GM18907 (cell line): Measurements from ENCODE around the gene SERINC2.

ENCODE experiments used
- ATAC-seq: cut with Tn5 transposase; IDR thresholded peaks from one replicate; pipeline ENCODE4 v1.9.1; 2021; ENCODE audit warnings: mild to moderate bottlenecking, moderate library complexity; ENCODE audit not compliant: unreplicated experiment

The SERINC2 gene

DNA sequence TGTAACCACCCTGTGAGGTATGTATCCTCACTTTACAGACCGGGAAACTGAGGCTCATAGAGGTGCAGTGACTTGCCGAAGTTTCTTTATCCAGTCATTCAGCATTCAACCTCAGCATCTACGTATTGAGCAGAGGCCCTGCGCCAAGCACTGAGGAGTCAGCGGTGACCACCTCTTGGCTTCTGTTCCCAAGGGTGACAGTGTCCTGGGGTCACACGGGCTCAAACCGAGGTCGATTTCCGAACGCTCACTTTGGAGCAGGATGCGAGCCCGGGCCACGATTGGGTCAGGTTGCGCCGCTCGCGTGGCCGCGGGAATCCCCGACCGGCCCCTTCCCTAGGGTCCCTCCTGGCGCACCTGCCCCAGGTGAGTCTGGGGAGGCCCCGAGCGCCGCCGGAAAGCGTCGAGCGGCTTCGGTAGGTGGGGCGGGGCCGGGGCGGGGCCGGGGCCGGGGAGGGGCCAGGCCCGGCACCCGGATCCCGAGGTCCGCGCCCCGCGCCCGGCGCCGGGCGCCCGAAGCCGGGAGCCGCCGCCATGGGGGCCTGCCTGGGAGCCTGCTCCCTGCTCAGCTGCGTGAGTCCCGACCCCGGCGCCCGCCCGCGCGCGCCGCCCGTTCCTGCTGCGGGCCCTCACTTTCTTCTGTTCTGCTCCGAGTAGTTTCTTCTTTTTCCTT is at the start of gene SERINC2:
SERINC2 (plus strand) TSS at position 482 of the 673 bp plus-strand sequence; CDS start at position 535, 53 bp downstream.
- peak; percentile 60 for ATAC-seq

DNA sequence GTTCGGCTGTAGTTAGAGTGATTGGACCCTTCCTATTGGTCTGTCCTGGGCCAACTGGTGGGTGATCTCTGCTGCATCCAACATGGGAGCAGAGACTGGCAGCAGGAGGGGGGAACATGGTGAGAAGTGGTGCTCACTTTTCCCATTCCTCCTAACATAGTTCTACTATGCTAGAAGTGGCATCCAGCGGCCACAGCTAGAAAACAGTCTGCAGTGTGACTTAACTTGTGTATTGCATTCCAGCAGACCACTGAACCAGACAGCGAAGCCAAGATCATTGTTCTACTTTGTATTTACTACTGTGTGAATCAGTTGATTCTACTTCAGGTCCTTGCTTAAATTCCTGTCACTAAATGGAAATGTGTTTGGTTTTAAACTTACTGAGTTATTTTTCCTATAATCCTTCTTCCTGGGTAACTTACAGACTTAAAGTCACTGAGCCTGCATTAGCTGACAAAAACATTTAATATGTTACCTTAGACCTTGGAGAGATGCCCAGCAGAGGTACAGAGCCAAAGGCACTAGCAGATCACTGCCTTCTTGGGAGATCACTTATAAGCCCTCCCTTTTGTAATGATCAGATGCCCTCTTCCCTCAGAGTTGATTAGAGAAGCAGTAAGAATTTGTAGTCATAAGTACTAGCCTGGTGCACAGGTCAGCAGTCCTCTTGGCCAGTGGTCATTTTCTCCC is 48.3 kb upstream of the SERINC2 start:
- ATAC-seq = no peak

DNA sequence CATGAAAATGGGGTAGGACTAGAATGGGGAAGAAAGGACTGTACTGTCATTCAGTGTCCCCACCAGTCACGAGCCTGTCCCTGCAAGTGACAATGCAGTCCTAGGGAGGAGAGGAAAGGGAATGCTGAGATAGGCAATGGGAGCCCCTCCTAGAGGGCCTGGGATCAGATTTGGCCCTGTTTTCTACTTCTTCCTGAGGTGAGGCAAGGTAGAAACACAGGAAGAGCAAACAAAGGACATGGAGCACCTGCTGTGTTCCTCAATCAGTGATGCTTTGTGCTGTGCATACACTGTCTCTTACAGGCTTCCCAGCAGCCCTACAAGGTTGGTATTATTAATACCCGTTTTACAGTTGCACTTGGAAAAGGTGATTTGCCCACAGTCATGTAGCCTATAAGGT is 46.2 kb upstream of the SERINC2 start:
- ATAC-seq = no peak

DNA sequence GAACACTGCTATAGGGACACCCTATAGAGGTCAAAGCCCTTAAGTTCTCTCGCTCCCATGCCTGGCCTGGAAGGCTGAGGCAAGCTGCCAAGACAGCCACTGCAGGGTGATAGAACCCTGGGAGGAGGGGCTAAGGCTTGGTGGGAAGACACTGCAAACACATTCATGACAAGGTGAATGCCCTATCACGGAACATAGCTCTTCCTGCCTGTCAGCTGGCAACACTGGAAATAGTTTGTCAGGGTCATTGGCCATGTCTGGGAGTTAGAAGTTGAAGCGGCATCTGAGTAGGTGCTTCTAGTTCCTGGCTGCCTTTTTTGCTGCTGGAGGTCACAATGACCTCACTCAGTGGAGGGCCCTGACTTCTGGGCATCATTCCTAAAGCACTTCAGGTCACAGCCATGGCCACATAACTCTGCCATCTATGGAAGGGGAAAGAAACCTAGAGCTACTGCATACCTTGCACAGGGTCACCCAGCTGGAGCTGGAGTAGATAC is 44.4 kb upstream of the SERINC2 start:
- ATAC-seq = no peak

DNA sequence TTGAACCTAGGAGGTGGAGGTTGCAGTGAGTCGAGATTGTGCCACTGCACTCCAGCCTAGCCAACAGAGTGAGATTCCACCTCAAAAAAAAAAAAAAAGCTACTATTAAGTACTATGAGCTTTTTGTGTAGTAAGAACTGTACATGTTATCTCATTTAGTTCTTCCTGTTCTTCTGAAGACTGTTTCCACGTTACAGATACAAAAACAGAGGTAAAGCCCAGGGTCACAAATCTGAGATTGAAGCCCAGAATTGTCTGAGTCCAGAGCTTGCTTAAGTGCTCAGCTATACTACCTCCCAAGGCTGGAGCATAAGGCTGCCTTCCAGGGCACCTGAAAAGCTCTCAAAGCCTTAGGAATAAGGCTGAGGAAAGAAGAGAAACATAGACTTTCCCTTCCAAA is 43.0 kb upstream of the SERINC2 start:
- ATAC-seq = no peak

DNA sequence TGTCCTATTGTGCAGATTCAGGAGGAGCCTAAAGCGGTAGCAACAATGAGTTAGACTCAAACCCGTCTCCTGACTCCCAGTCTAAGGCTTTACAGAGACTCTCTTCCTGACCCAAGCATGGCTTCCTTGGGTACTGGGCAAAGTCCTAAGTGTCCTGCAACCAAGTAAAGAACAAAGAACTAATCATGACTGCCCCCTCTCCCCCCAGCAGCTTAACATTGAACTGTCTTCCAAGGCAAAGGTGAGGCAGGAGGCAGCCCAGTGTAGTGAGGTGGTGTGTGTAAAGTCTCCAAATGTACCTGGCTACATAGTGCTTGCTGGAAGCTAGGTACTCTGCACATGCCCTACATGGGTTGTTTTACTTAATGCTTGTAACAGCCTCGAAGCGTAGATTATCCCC is 42.4 kb upstream of the SERINC2 start:
- ATAC-seq = no peak

DNA sequence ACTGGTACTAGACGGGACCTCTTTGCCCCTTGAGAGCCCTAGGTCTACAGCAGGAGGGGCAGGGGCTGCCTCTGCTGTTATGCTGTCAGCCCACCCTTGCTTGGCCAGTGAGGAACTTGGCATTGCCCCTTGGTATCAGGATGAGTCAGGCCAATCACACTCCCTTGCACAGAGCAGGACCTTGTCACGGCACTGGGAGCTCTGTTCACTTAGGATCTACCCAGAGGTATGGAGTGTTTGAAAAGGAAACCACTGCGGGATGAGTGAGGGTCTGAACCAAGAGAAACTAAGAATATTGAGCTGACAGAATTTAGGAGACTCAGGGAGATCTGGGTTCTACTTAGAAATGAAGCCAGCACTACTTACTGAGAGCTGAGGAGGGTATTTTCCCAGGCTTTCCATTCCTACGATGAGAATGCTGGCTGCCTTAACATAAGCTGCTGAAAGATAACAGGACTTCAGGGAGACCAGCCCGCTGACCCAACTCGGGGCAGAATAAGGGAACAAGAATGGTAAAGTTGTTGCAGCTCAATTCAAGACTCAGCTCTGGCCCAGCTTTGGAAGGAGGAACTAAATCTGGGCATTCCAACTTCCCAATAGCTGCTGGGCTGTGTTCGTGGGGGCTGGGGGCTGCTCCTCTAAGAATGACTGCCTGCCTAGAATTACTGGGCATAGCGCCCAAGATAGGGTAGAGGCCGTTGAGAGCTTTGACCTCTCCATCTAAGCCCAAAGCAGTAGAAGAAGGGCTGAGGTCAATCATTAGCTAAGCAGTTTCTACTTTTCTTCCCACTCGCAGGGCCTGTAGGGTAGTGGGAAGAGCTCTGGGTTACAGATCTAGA is 41.7 kb upstream of the SERINC2 start:
- no peak for ATAC-seq

DNA sequence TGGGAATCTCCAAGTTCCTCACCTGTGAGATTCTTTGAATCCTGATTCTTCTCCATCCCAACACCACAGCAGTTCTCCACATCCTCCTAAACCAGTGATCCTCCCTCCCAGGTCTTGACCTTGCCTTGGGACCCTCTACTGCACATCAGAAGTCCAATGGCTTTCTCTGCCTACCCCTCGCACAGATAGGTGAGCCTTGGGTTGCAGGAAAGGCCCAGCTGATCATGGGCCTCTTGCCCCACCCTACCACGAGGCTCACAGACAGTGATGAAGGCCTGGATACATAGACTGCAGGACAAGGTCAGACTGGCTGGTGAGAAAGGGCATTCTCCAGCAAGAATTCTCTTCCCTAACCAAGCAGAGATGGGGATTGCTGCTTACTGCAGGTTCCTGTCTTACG is 41.0 kb upstream of the SERINC2 start:
- ATAC-seq = no peak

DNA sequence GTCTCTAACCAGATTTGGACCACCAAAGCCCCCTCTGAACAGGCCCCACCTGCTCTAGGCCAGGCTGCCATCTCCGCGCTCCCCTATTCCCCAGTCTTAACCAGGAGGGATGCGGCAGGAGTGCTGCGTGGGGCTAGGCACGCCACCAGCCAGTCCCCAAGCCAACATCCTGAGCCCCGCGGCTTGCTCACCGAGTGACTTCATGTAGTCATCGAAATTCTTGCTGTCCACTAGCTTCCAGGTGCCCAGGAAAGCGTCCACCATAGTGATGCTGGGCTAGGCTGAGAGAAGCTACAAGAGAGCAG is 40.3 kb upstream of the SERINC2 start:
- no peak for ATAC-seq

DNA sequence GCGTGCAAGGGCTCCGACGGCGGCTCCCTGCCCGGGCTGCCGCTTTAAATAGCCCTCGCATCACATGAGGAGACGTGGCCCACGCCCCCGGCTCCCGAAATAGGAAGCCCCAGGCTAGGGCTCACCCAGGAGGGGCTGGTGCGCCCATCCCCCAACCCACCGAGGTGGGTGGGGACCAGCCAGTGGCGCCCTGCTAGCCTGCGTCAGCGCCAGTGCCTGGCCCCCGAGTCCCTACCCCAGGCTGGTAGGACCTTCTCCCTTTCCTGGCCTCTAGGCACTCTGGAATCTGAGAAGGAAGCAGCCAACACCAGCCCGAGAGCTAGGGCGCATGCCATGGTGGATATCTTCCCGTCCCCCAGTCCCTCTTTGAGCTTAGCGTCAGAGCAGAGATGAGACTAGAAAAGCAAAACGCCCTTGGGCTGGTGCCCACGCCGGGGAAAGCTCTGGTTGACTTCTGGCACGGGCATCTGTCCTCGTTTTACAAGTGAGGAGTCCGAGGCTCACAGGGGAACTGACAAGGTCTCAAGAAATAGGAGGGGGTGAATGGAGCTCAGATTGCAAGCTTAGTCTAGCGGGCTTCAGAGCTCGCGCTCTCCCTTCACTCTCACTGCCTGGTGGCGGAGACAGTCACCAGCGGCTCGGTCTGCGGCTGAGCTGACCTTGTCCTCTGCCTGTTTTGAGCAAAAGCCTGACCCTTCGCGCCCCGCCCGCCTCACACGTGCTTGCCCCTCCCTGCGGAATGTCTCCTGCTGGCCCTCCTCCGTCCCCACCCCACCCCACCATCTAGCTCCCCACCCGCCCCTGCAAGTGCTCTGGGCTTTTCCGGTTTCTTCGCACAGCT is 39.7 kb upstream of the SERINC2 start, which contains the start of gene FABP3:
FABP3 (minus strand) TSS at position 21 of the 841 bp plus-strand sequence. CDS start 62 bp downstream, outside the sequence.
- ATAC-seq = no peak

DNA sequence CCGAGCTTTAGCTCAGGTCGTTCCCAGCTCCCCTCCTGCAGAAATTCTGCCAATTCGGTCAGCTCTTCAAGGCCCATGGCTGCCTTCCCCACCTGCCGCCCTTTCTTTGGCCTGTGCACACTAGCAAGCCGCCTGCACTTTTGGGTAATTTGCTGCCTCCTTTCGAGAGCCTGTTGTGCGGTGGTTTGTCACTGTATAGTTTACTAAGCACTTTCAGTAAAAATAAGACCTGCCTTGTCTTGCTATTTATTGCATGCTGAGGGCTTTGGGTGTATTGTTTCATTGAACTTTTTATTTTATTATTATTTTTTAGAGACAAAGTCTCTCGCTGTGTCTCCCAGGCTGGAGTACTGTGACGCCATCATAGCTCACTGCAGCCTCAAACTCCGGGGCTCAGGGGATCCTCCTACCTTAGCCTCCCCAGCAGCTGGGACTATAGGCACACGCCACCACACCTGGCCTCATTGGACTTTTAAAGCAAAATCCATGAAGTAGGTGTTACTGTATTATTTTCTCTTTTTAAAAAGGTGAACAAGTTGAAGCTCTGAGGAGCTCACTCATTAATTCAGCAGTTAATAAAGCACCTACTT is 39.0 kb upstream of the SERINC2 start:
- ATAC-seq = no peak

DNA sequence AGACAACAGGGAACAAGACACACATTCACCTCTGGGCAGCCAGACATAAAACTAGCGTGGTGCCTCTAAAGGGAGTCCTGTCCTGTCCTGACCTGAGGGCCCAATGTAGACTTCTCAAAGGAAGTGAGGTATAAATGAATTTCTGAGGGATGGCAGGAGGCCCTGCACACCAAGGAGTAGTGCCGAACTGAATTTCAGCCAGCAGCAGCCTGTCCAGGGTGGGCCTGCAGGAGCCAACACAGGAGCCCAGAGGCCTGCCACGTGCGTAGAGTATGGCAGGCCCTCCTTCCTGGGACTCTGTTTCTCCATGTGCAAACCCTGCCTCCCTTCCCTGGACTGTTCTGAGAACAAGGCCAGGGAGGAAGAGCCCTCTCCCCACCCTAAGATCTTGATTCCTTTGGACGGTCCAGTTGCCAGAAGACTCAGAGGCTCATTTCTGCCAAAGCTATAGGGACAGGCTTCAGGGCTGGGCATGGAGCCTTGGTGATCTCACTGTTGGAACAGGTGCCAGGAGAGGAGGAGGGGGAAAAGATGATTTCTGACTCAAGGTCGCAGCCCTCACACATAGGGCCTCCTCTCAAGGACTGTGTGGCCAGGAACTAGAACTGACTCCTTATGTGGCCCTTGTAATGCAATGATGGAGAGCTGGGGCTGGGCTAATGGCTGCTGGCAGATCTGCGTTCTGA is 38.4 kb upstream of the SERINC2 start:
- no peak for ATAC-seq

DNA sequence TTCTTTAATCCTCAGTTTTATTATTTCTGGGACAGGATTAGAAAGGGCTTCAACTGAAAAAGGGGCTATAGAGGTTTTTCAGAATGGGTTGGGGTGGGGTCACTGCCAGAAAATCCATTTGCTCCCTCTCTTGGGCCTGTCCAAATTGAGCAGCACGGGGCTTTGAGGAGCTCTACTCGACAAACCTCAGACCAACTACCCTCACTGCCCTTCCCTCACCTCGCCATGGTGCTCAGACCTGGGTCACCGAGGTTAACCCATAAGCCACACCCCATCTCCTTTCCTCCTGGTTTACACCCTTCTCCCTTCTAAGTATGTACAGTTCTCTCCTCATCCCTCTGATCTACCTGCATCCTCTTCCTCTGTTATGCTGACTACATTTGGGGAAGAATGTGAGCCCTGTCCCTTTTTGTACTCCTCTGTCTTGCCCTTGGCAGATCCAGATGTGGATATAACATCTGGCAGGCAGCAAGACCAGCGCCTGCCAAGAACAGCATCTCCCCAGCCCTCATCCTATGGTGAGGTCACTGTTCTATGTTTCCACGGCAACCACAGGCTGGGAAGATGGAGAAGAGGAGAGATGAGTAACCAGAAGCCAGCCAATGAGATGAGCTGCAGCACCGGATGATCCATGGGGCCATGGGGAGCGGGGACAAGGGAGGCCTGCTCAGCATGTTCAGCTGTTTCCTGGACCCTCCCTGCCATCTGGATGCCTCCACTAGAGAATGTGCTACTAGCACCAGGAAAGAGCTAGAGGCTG is 36.5 kb upstream of the SERINC2 start:
- no peak for ATAC-seq

DNA sequence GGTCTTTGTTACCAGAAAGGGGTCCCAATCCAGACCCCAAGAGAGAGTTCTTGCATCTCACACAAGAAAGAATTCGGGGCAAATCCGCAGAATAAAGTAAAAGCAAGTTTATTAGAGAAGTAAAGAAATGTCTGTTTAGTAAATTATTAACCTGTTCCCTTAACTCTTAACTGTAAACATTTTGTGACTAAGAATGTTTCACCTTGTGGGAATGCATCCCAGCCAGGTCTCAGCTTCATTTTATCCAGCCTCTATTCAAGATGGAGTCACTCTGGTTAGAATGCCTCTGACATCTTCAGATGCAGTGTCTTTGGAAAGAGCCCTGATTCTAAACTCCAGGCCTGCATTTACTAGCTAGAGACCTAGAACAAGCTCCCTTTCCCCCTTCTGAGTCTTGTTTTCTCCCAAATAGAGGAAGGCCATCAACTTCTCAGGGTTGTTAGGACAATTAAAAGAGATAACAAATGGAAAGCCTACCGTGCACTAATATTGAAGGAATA is 35.6 kb upstream of the SERINC2 start:
- ATAC-seq = no peak

DNA sequence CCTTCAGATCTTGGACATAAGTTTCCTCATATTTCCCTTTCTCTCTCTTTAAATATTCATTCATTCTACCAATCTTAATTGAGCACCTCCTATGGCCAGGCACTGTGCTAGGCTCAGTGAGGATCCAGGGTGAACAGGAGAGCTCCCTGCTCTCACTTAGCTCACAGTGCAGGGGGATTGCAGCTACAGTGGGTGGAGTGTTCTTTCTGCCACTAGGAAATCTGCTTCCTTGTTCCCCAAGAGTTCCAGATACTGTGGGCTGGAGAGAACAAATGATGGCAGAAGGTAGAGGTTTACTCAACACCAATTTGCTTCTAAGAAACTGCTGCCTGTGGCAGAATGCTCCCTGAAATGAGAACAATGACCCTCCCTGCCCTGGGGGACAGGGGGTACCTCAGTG is 35.0 kb upstream of the SERINC2 start:
- no peak for ATAC-seq

DNA sequence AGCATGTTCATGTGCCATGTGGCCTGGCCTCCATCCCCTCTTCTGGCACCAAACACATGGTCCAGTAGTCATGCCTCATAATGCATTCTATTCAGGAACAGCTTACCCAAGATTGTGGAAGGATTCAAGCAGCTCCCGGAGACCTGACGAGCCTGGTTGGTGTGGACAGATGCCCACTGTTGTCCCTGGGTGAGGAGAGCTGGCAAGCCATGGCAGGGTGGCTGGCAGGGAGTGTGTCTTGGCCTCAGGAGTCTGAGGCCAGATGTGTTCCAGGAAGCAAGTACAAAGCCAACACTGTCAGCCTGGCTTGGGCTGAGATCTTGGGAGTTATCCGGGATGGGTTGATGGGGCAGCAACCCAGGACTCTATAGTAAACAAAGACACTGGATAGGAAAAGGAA is 32.8 kb upstream of the SERINC2 start:
- no peak for ATAC-seq

DNA sequence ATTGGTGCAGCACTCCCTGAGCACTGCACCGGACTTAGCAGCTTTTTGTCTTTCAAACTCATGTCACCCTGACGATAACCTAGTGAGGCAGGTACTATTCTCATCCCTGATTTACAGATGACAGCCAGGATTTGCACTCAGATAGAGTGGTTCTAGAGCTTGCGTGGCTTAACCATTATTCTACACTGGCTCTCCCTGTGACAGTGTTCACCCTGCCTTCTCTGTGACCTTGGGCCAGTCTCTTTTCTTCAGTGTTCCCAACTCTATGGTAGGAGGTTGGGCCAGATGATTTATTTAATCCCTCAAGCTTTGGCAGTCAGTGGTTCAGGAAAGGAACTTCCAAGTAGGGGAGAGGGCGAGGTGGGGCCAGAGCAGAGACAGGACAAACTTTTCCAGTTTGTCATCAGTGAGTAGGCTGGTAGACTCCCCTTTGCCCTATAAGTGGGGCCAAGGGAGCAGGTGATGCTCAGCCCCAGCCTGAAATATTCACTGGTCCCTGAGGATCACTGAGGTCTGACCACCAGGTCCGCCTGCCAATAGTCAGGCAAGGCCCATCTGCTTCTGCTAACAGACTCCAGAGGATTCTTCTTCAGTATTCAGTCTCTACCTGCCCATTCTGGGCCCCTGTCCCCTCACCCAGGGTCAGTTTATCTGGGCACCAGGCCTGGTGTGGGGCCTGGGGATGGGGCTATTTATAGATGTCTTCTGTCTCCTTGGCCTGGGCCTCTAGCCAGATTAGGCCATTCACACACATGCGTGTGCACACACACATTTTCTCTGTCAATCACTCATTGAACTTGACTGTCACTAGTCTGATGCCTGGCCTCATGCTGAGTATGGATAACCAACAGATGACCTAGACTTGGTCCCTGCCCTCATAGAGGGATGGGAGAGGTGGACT is 31.4 kb upstream of the SERINC2 start:
- ATAC-seq = no peak
